Measurements from ENCODE around the gene MCFD2.

- TF ChIP-seq POLR2AphosphoS5 (IDR thresholded peaks at IDR 0.05; ENCODE audit: low read depth, low read length): no peak
- TF ChIP-seq POLR2A (IDR thresholded peaks at IDR 0.05; ENCODE audit: low read depth, low read length): no peak
- no peak for TF ChIP-seq TAF1 (IDR thresholded peaks at IDR 0.05; ENCODE audit: borderline replicate concordance, low read depth, low read length)
Observed at GRCh38 chr2:46913471-46914381, 1.9 kb downstream of the MCFD2 start.

All from GM12892 (cell line).